NAMALWA (cell line): ENCODE measurements around the gene AMN1.

Experiments used
- DNase-seq: peaks from one replicate; pipeline ENCODE4 v3.0.0-alpha.2; 2015; ENCODE audit warnings: low spot score

The AMN1 gene

GRCh38 chr12:31629756-31630732, 98.8 kb downstream of the AMN1 start:
- DNase-seq = no peak

DNA sequence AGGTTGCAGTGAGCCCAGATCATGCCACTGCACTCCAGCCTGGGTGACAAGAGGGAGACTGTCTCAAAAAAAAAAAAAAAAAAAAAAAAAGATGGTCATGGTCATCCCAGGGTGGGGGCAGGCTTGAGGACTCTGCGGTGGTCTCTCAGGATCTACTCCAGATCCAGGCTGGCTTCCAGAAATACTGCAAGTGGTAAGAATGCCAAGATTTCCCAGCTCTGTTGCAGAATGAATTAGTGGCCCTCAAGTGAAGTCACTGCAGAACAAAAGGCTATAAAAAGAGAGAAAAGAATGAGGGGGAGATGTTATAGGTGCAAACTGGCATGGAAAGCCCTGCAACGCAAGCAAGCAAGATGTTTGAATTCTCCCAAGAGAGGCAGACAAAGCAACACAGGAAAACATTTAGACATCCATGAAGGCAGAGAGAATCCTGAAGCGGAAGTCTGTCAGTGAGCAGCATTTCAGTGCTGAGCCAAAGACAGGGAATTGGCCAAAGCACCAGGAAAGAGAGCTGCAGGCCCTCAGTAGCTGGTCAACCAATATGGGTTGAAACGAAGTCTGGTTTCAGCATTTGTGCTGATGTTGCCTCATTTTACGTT, 101.3 kb downstream of the AMN1 start:
- no peak for DNase-seq

DNA sequence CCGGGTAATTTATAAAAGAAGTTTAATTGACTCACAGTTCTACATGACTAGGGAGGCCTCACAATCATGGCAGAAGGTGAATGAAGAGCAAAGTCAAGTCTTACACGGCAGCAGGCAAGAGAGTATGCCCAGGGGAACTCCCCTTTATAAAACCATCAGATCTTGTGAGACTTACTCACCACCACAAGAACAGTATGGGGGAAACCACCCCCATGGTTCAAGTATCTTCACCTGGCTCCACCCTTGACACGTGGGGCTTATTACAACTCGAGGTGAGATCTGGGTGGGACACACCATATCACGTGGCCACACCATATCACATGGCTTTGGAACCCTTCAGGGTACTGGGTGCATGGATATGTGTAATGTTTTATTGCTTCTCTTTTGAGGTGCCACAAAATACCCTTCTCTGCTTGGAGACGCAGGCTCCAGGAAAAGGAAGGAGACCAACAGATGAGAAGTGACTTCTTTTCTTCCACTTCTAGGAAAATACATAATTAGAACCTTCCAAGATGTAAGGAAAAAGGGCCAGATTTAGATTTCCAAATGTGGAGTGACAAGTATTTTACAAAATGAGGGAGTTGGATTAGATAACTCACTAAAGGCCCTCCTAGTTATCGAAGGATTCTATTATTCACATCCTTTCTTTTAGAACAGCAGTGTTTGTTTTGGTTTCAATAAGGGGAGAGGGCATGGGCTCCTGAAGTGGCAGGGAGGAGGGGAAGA, 102.4 kb downstream of the AMN1 start:
- DNase-seq = no peak

GRCh38 chr12:31622038-31622437, 106.8 kb downstream of the AMN1 start:
- no peak for DNase-seq
